ES-I3 (cell line): Measurements from ENCODE around the gene CTR9.
"Not testable (repeated sequence)": the region's sequence is repeated elsewhere in the genome, so short reads cannot be mapped to it uniquely, and the experiment has no call there.

Experiments
- H3K36me3 ChIP-seq: 2 replicates; pipeline ENCODE4 v1.6.1; 2013; ENCODE audit warnings: mild to moderate bottlenecking, low read length, control low read depth, moderate library complexity; ENCODE audit not compliant: insufficient read depth
- H3K4me1 ChIP-seq: 2 replicates; pipeline ENCODE4 v1.6.1; 2013; ENCODE audit warnings: mild to moderate bottlenecking, control low read depth, low read length; ENCODE audit not compliant: insufficient read depth
- H3K9ac ChIP-seq: 2 replicates; pipeline ENCODE4 v1.6.1; 2013; ENCODE audit warnings: low read depth, mild to moderate bottlenecking, low read length, moderate library complexity
- H3K9me3 ChIP-seq: 2 replicates; pipeline ENCODE4 v1.6.1; 2013; ENCODE audit warnings: mild to moderate bottlenecking, low read length, moderate library complexity; ENCODE audit not compliant: control insufficient read depth, insufficient read depth

The CTR9 gene

DNA sequence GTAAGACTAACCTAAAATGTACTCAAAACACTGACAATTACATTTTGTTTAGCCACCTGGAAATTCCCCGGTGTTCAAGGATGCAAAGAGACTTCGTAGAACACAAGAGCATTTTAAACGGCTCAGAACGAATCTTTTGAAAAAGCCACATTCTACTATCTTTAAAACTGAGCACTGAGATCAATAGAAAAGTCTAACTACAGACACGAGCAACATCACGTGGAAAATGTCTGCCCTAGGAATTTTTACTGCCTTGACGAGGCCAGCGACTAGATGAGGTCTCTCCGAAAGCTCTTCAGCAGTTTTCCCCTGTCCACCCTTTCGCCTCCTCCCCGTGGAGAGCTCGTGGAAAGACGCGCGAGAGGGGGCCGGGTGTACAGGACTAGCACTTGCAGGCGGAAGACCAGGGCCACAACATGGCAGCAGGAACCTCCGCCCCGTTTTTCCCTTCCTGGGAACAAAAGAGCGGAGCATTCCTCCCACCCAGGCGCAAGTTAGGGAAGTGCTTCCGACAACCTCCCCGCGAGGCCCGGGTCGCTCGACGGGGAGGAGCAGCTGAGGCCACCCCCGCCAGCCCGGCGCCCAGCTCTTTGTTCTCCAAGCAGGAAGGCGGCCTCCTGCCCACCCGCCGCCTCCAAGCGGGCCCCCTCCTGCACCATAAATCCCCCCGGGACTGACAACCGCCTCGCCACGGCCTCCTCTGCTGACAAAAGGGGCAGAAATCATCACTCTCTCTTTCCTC is 56.6 kb downstream of the CTR9 start:
- Histone ChIP-seq H3K36me3 (peaks cover 43% of the 10 kb centered on the region), H3K9ac (peak overlapping the region; percentile 98), H3K4me1 (no peaks in the 10 kb centered on the region; the same call in 1 of the 2 replicates), H3K9me3 (no peaks in the 10 kb centered on the region; the same call in 1 of the 2 replicates)

DNA sequence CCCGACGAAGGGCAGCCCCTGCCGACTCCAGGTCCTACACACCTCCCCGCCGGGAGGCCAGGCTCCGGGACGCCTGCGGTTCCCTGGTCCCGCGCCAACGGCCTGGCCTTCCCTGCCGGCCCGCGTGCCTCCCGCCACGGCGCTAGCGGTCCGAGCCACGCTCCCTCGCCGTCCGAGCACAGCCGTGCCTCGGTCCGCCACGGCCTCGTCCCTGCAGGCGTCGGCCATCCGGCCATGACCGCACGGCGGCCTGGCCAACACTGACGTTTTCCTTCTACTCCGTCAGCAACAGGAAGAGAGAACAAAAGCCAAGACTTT is 57.1 kb downstream of the CTR9 start:
- no peaks in the 10 kb centered on the region; the same call in 1 of the 2 replicates for H3K9me3 ChIP-seq
- H3K4me1 ChIP-seq, result no peaks in the 10 kb centered on the region; the same call in 1 of the 2 replicates
- peak overlapping the region; percentile 98 for H3K9ac ChIP-seq
- H3K36me3 ChIP-seq, result peaks cover 38% of the 10 kb centered on the region

DNA sequence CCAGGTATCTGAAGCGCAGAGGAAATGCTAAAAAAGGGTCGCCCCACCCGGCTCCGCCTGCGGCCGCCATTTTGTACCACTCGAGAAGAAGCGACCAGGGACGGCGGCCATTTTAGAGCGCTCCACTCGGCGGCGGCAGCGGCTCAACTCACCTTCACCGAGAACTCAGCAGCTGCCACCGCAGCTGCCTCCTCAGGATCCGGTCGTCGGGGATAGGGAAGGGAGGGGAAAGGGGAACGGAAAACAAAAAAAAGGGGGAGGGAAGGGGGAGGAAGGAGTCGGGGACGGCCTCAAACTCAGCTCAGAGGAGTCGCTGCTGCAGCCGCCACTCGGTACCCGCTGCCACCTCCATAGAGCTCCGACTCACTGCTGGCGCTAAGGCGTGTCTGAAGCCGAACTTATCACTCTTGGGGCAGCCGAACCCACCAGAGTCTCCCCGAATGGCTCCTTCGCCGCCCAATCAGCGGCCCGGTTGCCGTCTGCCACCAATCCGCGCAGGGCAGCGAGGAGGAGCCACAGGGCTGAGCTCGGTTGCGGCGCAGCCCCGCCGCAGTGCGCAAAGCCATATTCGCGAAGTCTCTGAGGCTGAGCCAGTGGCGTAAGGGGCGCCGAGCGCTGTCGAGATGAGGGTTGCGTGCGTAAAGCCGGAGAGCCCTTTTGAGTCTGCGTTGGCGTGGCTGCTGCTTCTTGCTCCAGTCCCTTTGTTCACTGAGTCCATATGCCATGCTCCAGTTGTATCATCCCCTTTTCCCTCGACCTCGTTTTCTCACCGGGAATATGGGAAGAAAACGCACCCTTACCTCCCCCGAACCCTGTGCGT is 57.7 kb downstream of the CTR9 start, which contains the start of gene EIF4G2:
Gene EIF4G2, minus strand, starts transcription at position 374 of the 820 bp plus-strand sequence.
- Histone ChIP-seq H3K36me3 (peaks cover 32% of the 10 kb centered on the region), H3K9ac (peak within 1 kb of the TSS; percentile 98), H3K4me1 (no peaks in the 10 kb centered on the region; the same call in 1 of the 2 replicates), H3K9me3 (no peaks in the 10 kb centered on the region; the same call in 1 of the 2 replicates)

DNA sequence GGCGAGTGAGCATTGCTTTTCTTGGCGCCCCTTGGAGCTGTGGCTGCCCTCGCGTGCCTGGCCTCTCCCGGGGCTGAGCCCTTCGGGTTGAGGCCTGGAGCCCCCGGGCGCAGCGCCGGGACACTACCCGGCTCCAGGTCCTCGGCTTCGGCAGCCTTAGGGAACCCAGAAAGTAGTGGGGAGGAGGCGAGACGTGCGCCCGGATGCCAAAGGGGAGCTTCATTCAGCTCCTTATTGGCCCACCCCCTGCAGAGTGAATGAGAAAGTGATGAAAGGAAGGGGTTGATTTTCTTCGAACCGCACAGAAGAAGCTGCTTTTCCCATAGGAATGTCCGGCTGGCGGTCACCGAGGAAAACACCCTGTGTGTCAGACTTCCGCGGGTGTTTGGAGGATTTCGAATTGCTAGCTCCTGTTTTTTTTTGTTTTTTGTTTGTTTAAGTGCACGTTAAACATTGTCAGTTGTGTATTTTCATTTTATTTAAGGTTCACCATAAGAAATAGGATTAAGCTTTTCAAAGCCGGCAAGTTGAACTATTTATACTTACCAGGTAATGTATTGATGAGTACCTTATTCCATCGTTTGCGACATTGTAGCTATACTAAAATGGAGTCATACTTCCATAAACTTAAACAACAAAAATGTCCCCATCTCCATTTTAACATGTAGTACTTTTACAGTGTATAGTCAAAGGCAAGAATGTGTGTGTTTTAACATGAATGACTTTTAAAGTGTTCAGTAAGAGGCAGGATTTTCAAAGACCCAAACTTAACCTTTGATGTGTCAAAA is 58.5 kb downstream of the CTR9 start:
- Histone ChIP-seq H3K9me3 (no peaks in the 10 kb centered on the region; the same call in 1 of the 2 replicates), H3K9ac (peak overlapping the region; percentile 98), H3K36me3 (peaks cover 25% of the 10 kb centered on the region), H3K4me1 (no peaks in the 10 kb centered on the region; the same call in 1 of the 2 replicates)

DNA sequence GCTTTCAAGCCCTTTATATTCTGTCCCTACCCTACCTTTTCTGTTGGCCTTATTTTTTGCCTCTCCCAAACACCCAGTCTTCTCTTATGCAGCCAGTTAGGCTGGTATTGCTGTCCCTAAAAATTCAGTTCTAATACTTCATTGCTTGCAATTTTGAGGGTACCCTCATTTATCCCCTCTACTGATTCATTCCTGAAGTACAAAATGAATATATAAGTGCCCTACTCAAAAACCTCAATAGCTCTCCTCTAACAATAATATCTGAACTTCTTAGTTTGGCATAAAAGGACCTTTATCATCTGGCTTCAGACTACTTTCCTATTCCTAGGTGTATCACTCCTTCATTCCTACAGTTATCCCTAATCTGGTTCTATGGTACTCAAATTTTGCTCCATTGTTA is 62.9 kb downstream of the CTR9 start:
- H3K4me1 ChIP-seq, result no peaks in the 10 kb centered on the region; the same call in 1 of the 2 replicates
- H3K9me3 ChIP-seq, result no peaks in the 10 kb centered on the region
- H3K36me3 ChIP-seq, result no peaks in the 10 kb centered on the region
- no peak overlapping the region for H3K9ac ChIP-seq

DNA sequence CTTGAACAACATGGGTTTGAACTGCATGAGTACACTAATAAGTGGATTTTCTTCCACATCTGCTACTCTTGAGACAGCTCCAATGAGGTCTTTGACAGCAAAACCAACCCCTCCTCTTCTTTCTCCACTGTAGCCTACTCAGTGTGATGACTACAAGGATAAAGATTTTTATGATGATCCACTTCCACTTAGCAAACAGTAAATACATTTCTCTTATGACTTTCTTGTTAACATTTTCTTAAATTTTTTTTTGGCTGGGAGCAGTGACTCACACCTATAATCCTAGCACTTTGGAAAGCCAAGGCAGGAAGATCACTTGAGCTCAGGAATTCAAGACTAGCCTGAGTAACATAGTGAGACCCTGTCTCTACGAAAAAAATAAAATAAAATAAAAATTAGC is 67.5 kb downstream of the CTR9 start:
- H3K36me3 ChIP-seq, result no peaks in the 10 kb centered on the region
- H3K9me3 ChIP-seq, result no peaks in the 10 kb centered on the region
- no peak overlapping the region for H3K9ac ChIP-seq
- no peaks in the 10 kb centered on the region for H3K4me1 ChIP-seq

DNA sequence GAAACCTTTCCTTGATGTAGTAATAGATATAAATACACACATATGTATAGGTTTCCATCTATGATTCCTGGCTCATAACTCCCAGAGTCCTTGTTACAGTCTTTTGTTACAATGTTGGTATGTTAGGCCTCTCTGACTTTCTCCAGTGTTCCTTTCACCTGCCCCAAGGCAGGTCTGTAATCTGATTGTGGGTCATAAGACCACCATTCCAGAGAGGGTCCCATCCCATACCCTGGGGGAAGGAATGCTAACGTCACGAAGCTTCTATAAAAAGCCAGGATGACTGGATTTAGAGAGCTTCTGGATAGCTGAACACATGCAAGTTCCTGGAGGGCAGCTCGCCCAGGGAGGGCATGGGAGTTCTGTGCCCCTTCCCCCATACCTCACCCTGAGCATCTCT is 71.4 kb downstream of the CTR9 start:
- not testable (repeated sequence) for H3K9ac ChIP-seq, H3K4me1 ChIP-seq, H3K36me3 ChIP-seq, H3K9me3 ChIP-seq

DNA sequence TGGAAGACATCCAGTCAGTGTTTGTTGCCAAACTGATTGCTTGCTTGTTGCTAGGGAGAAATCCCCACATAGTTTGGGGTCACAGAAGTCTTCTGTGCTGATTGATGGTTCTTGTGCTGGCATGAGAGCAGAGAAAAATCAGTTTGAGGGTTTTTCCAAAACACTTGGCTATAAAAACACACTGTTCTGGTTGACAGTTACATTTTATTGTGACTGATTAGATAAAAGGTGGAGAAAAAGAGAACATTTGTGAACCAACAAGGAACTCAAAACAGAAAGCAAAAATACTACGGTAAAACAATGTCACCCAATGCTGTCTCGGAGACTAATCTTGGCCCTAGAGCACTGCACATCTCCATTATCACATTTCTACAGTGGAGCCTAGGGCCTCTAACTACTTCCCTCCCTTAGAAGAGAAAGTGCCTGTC is 72.1 kb downstream of the CTR9 start:
- Histone ChIP-seq H3K9me3 (no peaks in the 10 kb centered on the region), H3K36me3 (no peaks in the 10 kb centered on the region), H3K9ac (no peak overlapping the region), H3K4me1 (no peaks in the 10 kb centered on the region)

DNA sequence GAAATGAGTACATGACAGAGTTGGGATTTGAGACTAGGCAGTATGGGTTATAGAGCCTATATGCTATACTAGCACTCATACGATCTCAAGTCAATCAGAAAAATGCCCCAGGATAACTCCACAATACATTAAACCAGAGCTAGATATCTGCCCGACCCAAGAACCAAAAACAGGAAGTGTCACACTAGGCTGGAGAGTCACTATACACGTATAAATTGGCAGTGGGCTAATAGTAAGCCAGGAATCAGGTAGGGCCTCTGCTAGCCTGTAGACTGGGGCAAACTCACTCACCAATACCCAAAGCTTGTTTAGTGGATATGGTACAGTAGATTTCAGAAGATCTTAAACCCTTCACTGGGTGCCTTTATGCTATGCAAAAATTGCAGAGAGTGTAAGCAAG is 73.8 kb downstream of the CTR9 start:
- H3K9me3 ChIP-seq, result 0 out of 2 replicates have a peak, but pooled peaks cover 2% of the 10 kb centered on the region
- no peak overlapping the region for H3K9ac ChIP-seq
- H3K4me1 ChIP-seq, result no peaks in the 10 kb centered on the region
- no peaks in the 10 kb centered on the region for H3K36me3 ChIP-seq

DNA sequence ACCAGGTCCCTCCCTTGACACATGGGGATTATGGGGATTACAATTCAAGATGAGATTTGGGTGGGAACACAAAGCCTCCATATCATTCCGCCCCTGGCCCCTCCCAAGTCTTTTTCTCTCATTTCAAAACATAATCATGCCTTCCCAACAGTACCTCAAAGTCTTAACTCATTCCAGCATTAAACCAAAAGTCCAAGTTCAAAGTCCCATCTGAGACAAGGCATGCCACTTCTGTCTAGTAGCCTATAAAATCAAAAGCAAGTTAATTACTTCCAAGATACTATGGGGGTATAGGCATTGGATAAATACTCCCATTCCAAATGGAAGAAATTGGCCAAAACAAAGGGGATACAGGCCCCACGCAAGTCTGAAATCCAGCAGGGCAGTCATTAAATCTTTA is 77.4 kb downstream of the CTR9 start:
- Histone ChIP-seq H3K9ac (no peak overlapping the region), H3K36me3 (no peaks in the 10 kb centered on the region), H3K4me1 (no peaks in the 10 kb centered on the region), H3K9me3 (0 out of 2 replicates have a peak, but pooled peaks cover 2% of the 10 kb centered on the region)

DNA sequence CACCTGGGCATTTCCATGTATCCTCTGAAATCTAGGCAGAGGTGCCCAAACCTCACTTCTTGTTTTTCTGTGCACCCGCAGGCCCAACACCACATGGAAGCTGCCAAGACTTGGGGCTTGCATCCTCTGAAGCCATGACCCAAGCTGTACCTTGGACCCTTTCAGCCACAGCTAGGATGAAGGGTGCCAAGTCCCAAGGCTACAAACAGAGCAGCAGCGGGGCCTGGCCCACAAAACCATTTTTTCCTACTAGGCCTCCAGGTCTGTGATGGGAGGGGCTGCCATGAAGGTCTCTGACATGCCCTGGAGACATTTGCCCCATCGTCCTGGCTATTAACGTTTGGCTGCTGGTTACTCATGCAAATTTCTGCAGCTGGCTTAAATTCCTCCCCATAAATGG is 78.1 kb downstream of the CTR9 start:
- no peak overlapping the region for H3K9ac ChIP-seq

More for the DNA sequence above, 78.1 kb downstream of the CTR9 start:
- Histone ChIP-seq H3K36me3 (no peaks in the 10 kb centered on the region), H3K9me3 (0 out of 2 replicates have a peak, but pooled peaks cover 2% of the 10 kb centered on the region), H3K4me1 (no peaks in the 10 kb centered on the region)
